Activated naive CD4-positive, alpha-beta T cell treated with anti-CD3 and anti-CD28 coated beads, Interleukin-2, amount 50 U/mL, for 72 hours (primary cell): ENCODE data around the gene ANKRD7. TPM values are rescaled to one million over a fixed set of nuclear protein-coding genes. Genes with fewer than 3 reads are reported as not detected.

Source experiments
- ATAC-seq, 2 donors: fragments of 150-1000 bp; cut with Tn5 transposase; 2 replicates each; pipeline ENCODE4 v1.10.0; 2021; ENCODE audit warnings: mild to moderate bottlenecking in 2 of 2, moderate library complexity in 2 of 2
- DNase-seq, 2 donors: peaks; one replicate each; pipeline ENCODE4 v3.0.0; 2021 to 2022; ENCODE audit warnings: low spot score in 2 of 2
- H3K27ac Mint-ChIP-seq, 2 donors: one replicate each; pipeline ENCODE4 v1.8.0; 2022; ENCODE audit warnings: mild to moderate bottlenecking in 2 of 2, mixed read lengths in 2 of 2
- H3K36me3 Mint-ChIP-seq, 2 donors: one replicate each; pipeline ENCODE4 v1.8.0; 2022; ENCODE audit warnings: mixed read lengths in 2 of 2
- H3K9me3 Mint-ChIP-seq, 2 donors: one replicate each; pipeline ENCODE4 v1.8.0; 2022; ENCODE audit warnings: mixed read lengths in 2 of 2
- total RNA-seq, 2 donors: library from RNA; stranded (reverse); gene quantifications; one replicate each; pipeline ENCODE4 v1.2.3, GENCODE V29; 2022

The ANKRD7 gene
- total RNA-seq, 2 donors from 2014 or later, result 0.59 to 0.70 TPM

- H3K27ac Mint-ChIP-seq, result no peak overlapping the region
These were observed 61.6 kb downstream of the ANKRD7 start for GRCh38 chr7:118286131-118286530.

GRCh38 chr7:118288098-118288497 is 63.6 kb downstream of the ANKRD7 start:
- DNase-seq, result no peak
- Mint-ChIP-seq H3K27ac (no peak overlapping the region), H3K36me3 (peaks cover 6 to 22% of the 10 kb centered on the region in 2 donors), H3K9me3 (peaks cover 16 to 27% of the 10 kb centered on the region in 2 donors)
- no peak for ATAC-seq

More at GRCh38 chr7:118286131-118286530, 61.6 kb downstream of the ANKRD7 start:
- ATAC-seq, result no peak
- DNase-seq, result no peak
- H3K36me3 Mint-ChIP-seq, result peaks cover 6 to 15% of the 10 kb centered on the region in 2 donors
- H3K9me3 Mint-ChIP-seq, result peaks cover 12 to 22% of the 10 kb centered on the region in 2 donors

- Mint-ChIP-seq H3K27ac (no peak overlapping the region), H3K36me3 (peaks cover 6 to 22% of the 10 kb centered on the region in 2 donors), H3K9me3 (peaks cover 16 to 27% of the 10 kb centered on the region in 2 donors)
- peak in 1 of 2 donors; percentile 47 for ATAC-seq
- no peak for DNase-seq
These were observed 65.0 kb downstream of the ANKRD7 start for GRCh38 chr7:118289476-118289875.

Other genes starting within 250 kb of the ANKRD7 start
- 10 to 100 TPM; 41.7 to 57.0 TPM for gene LSM8, start 40.5 kb upstream of the ANKRD7 start, total RNA-seq